Activated T-cell treated with anti-CD3 and anti-CD28 coated beads, Interleukin-2, amount 50 U/mL, for 72 hours (primary cell): ENCODE results near the gene MAP1A. TPM values are rescaled to one million over a fixed set of nuclear protein-coding genes. Genes with fewer than 3 reads are reported as not detected.
"Not testable (repeated sequence)": the region's sequence is repeated elsewhere in the genome, so short reads cannot be mapped to it uniquely, and the experiment has no call there.

ENCODE experiments used
- ATAC-seq, 2 donors: fragments of 150-1000 bp; cut with Tn5 transposase; replicated peaks in 1 of 2; 2 replicates each; pipeline ENCODE4 v1.10.0; 2021; ENCODE audit warnings: moderate library complexity in 2 of 2, mild to moderate bottlenecking in 1 of 2
- DNase-seq, 2 donors: peaks; one replicate each; pipeline ENCODE4 v3.0.0; 2021 to 2022; ENCODE audit warnings: mixed read lengths in 1 of 2
- H3K27ac Mint-ChIP-seq: one replicate; pipeline ENCODE4 v1.8.0; 2022; ENCODE audit warnings: mild to moderate bottlenecking, moderate library complexity, mixed read lengths
- H3K27me3 Mint-ChIP-seq: one replicate; pipeline ENCODE4 v1.8.0; 2022; ENCODE audit warnings: low read depth, mixed read lengths
- H3K36me3 Mint-ChIP-seq, 2 donors: one replicate each; pipeline ENCODE4 v1.8.0; 2022; ENCODE audit warnings: mixed read lengths in 2 of 2, mild to moderate bottlenecking in 1 of 2; ENCODE audit not compliant: insufficient read depth in 2 of 2
- H3K4me1 Mint-ChIP-seq: one replicate; pipeline ENCODE4 v1.8.0; 2022; ENCODE audit warnings: low read depth, mixed read lengths
- H3K4me3 Mint-ChIP-seq, 2 donors: one replicate each; pipeline ENCODE4 v1.8.0; 2022; ENCODE audit warnings: mild to moderate bottlenecking in 2 of 2, mixed read lengths in 2 of 2, moderate library complexity in 2 of 2
- H3K9me3 Mint-ChIP-seq, 2 donors: one replicate each; pipeline ENCODE4 v1.8.0; 2022; ENCODE audit warnings: mixed read lengths in 2 of 2
- total RNA-seq, 2 donors: library from RNA; stranded (reverse); gene quantifications; one replicate each; pipeline ENCODE4 v1.2.3, GENCODE V29; 2022

MAP1A gene
- total RNA-seq, 2 donors from 2014 or later = 0.82 to 1.8 TPM

DNA sequence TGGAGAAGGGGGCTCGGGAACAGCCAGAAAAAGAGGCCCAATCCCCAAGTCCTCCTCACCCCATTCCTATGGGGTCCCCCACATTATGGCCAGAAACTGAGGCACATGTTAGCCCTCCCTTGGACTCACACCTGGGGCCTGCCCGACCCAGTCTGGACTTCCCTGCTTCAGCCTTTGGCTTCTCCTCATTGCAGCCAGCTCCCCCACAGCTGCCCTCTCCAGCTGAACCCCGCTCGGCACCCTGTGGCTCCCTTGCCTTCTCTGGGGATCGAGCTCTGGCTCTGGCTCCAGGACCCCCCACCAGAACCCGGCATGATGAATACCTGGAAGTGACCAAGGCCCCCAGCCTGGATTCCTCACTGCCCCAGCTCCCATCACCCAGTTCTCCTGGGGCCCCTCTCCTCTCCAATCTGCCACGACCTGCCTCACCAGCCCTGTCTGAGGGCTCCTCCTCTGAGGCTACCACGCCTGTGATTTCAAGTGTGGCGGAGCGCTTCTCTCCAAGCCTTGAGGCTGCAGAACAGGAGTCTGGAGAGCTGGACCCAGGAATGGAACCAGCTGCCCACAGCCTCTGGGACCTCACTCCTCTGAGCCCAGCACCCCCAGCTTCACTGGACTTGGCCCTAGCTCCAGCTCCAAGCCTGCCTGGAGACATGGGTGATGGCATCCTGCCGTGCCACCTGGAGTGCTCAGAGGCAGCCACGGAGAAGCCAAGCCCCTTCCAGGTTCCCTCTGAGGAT, 10.6 kb downstream of the MAP1A start:
- DNase-seq = no peak
- Mint-ChIP-seq H3K27me3 (no peaks in the 10 kb centered on the region), H3K27ac (no peak overlapping the region), H3K36me3 (no peaks in the 10 kb centered on the region), H3K4me1 (peaks cover 8% of the 10 kb centered on the region), H3K9me3 (no peaks in the 10 kb centered on the region), H3K4me3 (no peak overlapping the region)
- ATAC-seq = no peak

- H3K4me1 Mint-ChIP-seq = peaks cover 8% of the 10 kb centered on the region
- H3K27ac Mint-ChIP-seq = no peak overlapping the region
- H3K36me3 Mint-ChIP-seq = no peaks in the 10 kb centered on the region
- no peaks in the 10 kb centered on the region for H3K27me3 Mint-ChIP-seq
- no peak for ATAC-seq
- no peak overlapping the region for H3K4me3 Mint-ChIP-seq
- H3K9me3 Mint-ChIP-seq = no peaks in the 10 kb centered on the region
- DNase-seq = no peak
Measured at GRCh38 chr15:43528542-43529007, 11.2 kb downstream of the MAP1A start.

DNA sequence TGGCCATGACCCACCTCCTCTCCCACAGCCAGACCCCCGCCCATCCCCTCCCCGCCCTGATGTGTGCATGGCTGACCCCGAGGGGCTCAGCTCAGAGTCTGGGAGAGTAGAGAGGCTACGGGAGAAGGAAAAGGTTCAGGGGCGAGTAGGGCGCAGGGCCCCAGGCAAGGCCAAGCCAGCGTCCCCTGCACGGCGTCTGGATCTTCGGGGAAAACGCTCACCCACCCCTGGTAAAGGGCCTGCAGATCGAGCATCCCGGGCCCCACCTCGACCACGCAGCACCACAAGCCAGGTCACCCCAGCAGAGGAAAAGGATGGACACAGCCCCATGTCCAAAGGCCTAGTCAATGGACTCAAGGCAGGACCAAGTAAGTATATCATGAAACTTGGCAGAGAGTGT, 11.7 kb downstream of the MAP1A start:
- DNase-seq (no peak), ATAC-seq (no peak)
- H3K9me3 Mint-ChIP-seq = no peaks in the 10 kb centered on the region
- no peaks in the 10 kb centered on the region for H3K36me3 Mint-ChIP-seq
- peaks cover 8% of the 10 kb centered on the region for H3K4me1 Mint-ChIP-seq
- no peak overlapping the region for H3K4me3 Mint-ChIP-seq
- no peaks in the 10 kb centered on the region for H3K27me3 Mint-ChIP-seq
- no peak overlapping the region for H3K27ac Mint-ChIP-seq

GRCh38 chr15:43529587-43530345, 12.4 kb downstream of the MAP1A start:
- H3K9me3 Mint-ChIP-seq = no peaks in the 10 kb centered on the region
- H3K27me3 Mint-ChIP-seq = no peaks in the 10 kb centered on the region
- peak in 1 of 2 donors; percentile 24 for ATAC-seq
- no peak overlapping the region for H3K4me3 Mint-ChIP-seq
- H3K36me3 Mint-ChIP-seq = no peaks in the 10 kb centered on the region
- peaks cover 8% of the 10 kb centered on the region for H3K4me1 Mint-ChIP-seq
- no peak for DNase-seq
- no peak overlapping the region for H3K27ac Mint-ChIP-seq

DNA sequence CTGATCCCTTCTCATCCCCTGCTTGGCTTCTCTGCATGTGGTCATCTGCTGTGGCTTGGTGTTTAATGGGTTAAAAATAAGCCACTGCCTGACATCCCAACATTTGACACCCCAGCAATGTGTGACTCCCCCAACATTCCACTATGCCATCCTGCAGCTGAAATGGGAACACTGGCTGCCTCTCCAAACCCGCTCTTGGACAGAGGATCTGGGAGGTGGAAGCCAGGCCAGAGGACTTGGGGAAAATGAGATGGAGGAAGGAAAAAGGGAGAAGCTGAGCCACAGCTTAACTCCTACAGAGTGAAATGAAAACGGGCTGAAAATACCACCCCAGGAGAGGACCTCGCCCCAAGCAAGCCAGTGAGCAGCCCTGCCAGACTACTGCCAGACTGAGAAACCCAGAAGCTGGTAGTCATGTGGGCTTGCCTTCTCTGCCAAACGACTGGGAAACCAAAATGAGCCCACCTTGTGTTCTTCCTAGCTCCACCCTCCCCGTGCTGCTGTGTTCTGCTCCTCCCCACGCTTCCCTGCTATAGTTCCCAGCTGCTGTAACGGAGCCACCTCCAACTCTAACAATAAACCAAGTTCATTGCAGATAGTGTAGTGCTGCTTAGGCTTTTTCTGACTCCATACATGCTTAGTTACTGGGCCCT, 13.7 kb downstream of the MAP1A start:
- H3K27ac Mint-ChIP-seq = no peak overlapping the region
- H3K4me3 Mint-ChIP-seq = no peak overlapping the region
- DNase-seq (no peak), ATAC-seq (no peak)
- no peaks in the 10 kb centered on the region for H3K27me3 Mint-ChIP-seq
- H3K36me3 Mint-ChIP-seq = no peaks in the 10 kb centered on the region
- H3K4me1 Mint-ChIP-seq = no peaks in the 10 kb centered on the region
- H3K9me3 Mint-ChIP-seq = no peaks in the 10 kb centered on the region

DNA sequence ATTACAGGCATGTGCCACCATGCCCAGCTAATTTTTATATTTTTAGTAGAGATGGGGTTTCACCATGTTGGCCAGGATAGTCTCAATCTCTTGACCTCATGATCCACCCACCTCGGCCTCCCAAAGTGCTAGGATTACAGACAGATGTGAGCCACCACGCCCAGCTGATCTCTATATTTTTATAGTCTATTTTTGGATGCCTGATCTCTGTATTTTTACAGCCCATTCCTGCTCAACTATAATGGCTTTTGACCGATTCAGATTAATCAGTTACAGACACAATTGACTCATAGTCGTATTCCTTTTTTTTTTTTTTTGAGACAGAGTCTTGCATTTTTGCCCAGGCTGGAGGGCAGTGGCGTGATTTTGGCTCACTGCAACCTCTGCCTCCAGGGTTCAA, 15.4 kb downstream of the MAP1A start:
- H3K4me3 Mint-ChIP-seq, H3K4me1 Mint-ChIP-seq, ATAC-seq, H3K27ac Mint-ChIP-seq, H3K27me3 Mint-ChIP-seq, H3K36me3 Mint-ChIP-seq, DNase-seq, H3K9me3 Mint-ChIP-seq: not testable (repeated sequence)

DNA sequence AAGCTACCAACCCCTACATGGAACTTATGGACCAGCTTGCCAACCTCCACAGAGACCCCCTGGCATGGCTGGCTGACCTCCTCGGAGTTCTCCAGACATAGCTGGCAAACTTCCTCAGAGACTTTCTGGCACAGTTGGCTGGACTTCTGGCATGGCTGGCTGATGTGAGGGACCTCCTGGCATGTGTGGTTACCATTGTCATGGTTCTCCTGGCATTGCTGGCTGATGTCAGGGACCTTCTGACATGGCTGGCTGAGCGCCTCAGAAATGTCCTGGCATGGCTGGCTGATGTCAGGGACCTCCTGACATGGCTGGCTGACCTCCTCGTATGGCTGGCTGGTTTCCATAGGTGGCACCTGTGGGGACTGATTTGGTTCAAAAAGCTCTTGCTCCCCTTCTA, 17.5 kb downstream of the MAP1A start:
- no peak for ATAC-seq
- H3K27me3 Mint-ChIP-seq = no peaks in the 10 kb centered on the region

DNA sequence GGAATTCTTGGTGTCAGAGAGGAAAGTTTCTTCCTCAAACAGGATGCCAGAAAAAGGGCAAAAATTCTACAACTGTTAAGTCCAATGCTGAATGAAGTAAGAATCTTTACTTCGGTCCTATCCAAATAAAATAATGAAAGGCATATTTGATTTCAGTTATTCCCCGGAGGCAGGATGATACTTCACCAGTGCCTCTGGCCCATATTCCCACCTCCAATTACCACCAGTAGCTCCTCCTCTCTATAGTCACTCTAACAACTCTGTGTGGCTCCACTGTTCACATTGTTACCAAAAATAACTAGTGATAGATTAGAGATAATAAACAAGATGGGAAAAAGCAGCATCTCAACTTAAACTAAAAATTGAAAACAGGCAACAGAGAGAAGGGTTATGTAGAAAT, 20.7 kb downstream of the MAP1A start:
- no peak overlapping the region for H3K4me3 Mint-ChIP-seq
- H3K27ac Mint-ChIP-seq = no peak overlapping the region
- DNase-seq (no peak), ATAC-seq (no peak)
- no peaks in the 10 kb centered on the region for H3K36me3 Mint-ChIP-seq
- no peaks in the 10 kb centered on the region for H3K9me3 Mint-ChIP-seq
- peaks cover 6% of the 10 kb centered on the region for H3K4me1 Mint-ChIP-seq
- no peaks in the 10 kb centered on the region for H3K27me3 Mint-ChIP-seq

More for the DNA sequence above, 17.5 kb downstream of the MAP1A start:
- no peak for DNase-seq
- Mint-ChIP-seq H3K4me1 (no peaks in the 10 kb centered on the region), H3K9me3 (no peaks in the 10 kb centered on the region), H3K27ac (no peak overlapping the region), H3K4me3 (no peak overlapping the region), H3K36me3 (no peaks in the 10 kb centered on the region)

DNA sequence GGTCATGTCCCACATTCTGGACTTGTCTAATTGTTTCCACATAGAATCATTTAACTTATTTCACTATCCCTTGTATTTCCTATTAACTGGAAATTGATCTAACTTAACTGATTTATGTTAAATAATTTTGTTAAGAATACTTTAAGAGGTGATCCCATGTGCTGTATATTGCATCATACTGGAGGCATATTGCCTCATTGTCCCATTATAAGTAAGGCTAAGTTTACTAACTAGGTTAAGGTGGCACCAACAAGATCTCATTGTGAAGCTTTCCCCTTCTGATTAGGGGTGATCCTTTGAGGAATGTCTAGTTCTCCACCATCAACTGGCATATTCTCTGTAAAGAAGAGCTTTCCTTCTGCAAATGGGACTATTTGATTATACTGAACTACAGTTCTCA, 24.4 kb downstream of the MAP1A start:
- ATAC-seq = no peak
- no peaks in the 10 kb centered on the region for H3K9me3 Mint-ChIP-seq
- H3K27me3 Mint-ChIP-seq = no peaks in the 10 kb centered on the region

DNA sequence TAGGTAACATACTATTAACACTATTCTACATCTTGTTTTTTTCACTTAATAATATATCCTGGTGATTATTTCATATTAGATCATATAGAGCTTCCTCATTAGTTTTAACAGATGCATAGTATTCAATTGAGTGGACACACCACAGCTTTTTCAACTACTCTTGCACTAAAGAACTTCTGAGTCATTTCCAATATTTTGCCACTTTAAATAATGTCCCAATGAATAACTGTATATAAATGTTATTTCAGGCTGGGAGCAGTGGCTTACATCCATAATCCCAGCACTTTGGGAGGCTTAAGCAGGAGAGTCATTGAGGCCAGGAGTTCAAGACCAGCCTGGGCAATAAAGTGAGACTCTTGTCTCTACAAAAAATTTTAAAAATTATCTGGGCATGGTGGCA, 26.9 kb downstream of the MAP1A start:
- peaks cover 6% of the 10 kb centered on the region for H3K4me1 Mint-ChIP-seq
- H3K9me3 Mint-ChIP-seq = no peaks in the 10 kb centered on the region
- DNase-seq (no peak), ATAC-seq (no peak)
- H3K27ac Mint-ChIP-seq = no peak overlapping the region
- no peaks in the 10 kb centered on the region for H3K27me3 Mint-ChIP-seq
- no peak overlapping the region for H3K4me3 Mint-ChIP-seq
- peaks cover 0 to 4% of the 10 kb centered on the region in 2 donors for H3K36me3 Mint-ChIP-seq

More for the DNA sequence above, 24.4 kb downstream of the MAP1A start:
- Mint-ChIP-seq H3K36me3 (no peaks in the 10 kb centered on the region), H3K27ac (no peak overlapping the region), H3K4me3 (no peak overlapping the region), H3K4me1 (peaks cover 6% of the 10 kb centered on the region)
- no peak for DNase-seq

DNA sequence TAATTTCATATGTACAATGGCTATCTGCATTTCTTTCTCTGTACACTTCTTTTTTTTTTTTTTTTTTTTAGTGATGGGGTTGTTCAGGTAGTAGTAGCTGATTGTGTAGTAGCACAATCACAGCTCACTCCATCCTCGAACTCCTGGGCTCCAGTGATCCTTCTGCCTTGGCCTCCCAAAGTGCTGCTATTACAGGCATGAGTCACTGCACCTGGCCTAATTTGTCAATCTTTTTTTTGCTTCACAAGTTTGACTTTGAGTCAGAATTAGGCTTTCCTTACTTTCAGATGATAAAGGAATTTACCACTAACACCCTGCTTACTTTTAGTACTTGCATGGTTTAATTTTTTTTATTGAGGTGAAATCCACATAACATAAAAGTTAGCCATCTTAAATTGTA, 28.0 kb downstream of the MAP1A start:
- Mint-ChIP-seq H3K36me3 (peaks cover 0 to 5% of the 10 kb centered on the region in 2 donors), H3K4me1 (peaks cover 6% of the 10 kb centered on the region), H3K9me3 (no peaks in the 10 kb centered on the region), H3K27me3 (no peaks in the 10 kb centered on the region), H3K4me3 (no peak overlapping the region), H3K27ac (no peak overlapping the region)
- ATAC-seq (no peak), DNase-seq (no peak)

DNA sequence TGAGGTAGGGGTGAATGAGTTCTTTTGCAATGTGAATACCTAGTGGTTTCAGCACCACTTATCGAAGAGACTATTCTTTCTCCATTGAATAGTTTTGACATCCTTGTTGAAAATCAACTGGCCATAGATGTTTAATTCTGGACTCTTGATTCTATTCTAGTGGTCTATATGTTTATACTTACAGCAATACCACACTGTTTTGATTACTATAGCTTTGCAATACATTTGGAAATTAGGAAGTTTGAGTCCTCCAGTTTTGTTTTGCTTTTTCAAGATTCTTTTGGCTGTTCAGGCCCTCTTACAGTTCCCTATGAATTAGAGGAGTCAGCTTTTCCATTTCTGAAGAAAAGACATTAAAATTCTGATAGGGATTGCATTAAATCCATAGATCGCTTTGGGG, 30.1 kb downstream of the MAP1A start:
- ATAC-seq (no peak), DNase-seq (no peak)
- Mint-ChIP-seq H3K27ac (no peak overlapping the region), H3K9me3 (no peaks in the 10 kb centered on the region), H3K36me3 (peaks cover 0 to 6% of the 10 kb centered on the region in 2 donors), H3K4me1 (no peaks in the 10 kb centered on the region), H3K4me3 (no peak overlapping the region), H3K27me3 (no peaks in the 10 kb centered on the region)
